ENCODE measurements around the gene ACTN1. TPM values are rescaled to one million over a fixed set of nuclear protein-coding genes. Genes with fewer than 3 reads are reported as not detected.
"Not testable (repeated sequence)": the region's sequence is repeated elsewhere in the genome, so short reads cannot be mapped to it uniquely, and the experiment has no call there.

The ACTN1 gene
- 44.9 TPM for total RNA-seq

DNA sequence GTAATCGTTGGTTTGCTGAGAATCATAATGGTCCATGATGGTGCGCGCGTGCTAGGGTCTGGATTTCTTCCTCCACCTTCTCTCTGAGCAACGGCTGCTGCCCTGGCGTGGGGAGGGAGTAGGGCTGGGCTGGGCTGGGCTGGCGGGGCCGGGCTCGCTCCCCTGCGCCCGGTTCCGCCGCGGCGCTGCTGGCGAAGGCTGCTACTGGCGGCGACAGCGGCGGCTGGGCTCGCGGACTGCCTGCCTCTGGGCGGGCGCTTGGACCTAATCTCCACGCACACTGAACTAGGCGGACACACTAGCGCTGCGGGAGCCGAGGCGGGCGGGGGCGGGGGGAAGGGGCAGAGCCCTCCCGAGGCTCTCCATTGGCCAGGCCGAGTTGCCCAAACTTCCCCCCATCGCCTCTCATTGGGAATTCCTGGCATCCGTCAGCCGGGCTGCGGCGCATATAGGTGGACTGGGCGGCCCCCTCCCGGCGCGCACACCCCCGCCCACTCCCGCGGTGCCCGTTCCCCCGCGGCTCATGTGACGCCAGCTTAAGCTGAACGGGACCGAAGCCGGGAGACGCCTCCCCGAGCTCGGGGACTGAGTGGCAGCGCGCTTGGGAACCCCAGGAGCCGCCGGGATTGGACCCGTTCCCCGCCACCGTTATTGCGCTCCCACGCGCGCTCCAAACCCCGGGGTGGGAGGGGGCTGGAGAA, at the start of gene ACTN1:
ACTN1 (minus strand) TSS at position 282 of the 701 bp plus-strand sequence; CDS start at position 36, 246 bp downstream.
- Histone ChIP-seq H3K9me3 (ENCODE audit: control insufficient read depth in 3 of 3, low read length in 3 of 3) (no peaks in the 10 kb centered on the region), H3K4me3 (ENCODE audit: low read length in 3 of 3) (peak within 1 kb of the TSS; percentile 83 to 87 (median 85)), H3K4me1 (ENCODE audit: control insufficient read depth in 3 of 3, insufficient read depth in 3 of 3, low read length in 3 of 3) (peaks cover 21 to 27% (median 25%) of the 10 kb centered on the region in 3 donors), H3K9ac (ENCODE audit: low read depth in 1 of 3, low read length in 3 of 3) (peak within 1 kb of the TSS; percentile 87 to 93 (median 87)), H3K27ac (ENCODE audit: low read depth, low read length) (peak within 1 kb of the TSS; percentile 91), H3K27me3 (ENCODE audit: control insufficient read depth in 3 of 3, insufficient read depth in 3 of 3, low read length in 3 of 3) (no peaks in the 10 kb centered on the region), H3K36me3 (ENCODE audit: control insufficient read depth in 3 of 3, insufficient read depth in 3 of 3, low read length in 3 of 3) (no peaks in the 10 kb centered on the region)

DNA sequence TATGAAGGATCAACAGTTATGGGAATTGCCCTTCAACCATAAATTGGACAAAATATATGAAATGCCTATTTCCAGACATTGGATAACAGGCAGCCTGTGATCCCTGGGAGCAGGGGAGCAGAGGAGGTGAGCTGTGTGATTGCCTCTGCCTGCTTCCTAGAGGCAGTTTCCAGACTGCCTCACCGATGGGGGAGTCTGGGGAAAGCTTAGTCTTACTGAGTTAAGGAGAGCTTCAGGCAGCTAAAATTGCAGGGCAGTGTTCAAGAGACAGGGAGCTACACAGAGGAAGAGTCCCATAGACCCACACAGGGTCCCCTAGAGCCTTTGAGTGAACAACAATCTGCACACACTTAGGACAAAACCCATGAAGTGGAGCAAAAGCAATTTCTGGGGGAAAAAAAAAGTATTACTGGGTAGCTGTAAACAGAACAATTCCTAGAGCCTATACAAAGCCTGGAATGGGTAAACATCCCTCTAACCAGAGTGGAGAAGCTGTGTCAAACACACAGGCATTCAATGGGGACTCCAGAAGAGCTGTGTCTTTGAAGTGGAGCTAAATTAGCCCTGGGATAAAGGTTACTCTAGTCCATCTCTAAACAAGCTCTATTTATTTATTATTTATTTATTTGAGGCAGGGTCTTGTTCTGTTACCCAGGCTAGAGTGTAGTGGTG, 48.3 kb upstream of the ACTN1 start:
- H3K4me1 ChIP-seq (ENCODE audit: control insufficient read depth in 3 of 3, insufficient read depth in 3 of 3, low read length in 3 of 3), result no peaks in the 10 kb centered on the region
- no peak overlapping the region for H3K27ac ChIP-seq (ENCODE audit: low read depth, low read length)
- no peaks in the 10 kb centered on the region for H3K9me3 ChIP-seq (ENCODE audit: control insufficient read depth in 3 of 3, low read length in 3 of 3)
- H3K9ac ChIP-seq (ENCODE audit: low read depth in 1 of 3, low read length in 3 of 3), result no peak overlapping the region
- H3K27me3 ChIP-seq (ENCODE audit: control insufficient read depth in 3 of 3, insufficient read depth in 3 of 3, low read length in 3 of 3), result peaks cover 0 to 3% (median 0%) of the 10 kb centered on the region in 3 donors
- no peak overlapping the region for H3K4me3 ChIP-seq (ENCODE audit: low read length in 3 of 3)
- no peaks in the 10 kb centered on the region for H3K36me3 ChIP-seq (ENCODE audit: control insufficient read depth in 3 of 3, insufficient read depth in 3 of 3, low read length in 3 of 3)

- H3K36me3 ChIP-seq (ENCODE audit: control insufficient read depth in 3 of 3, insufficient read depth in 3 of 3, low read length in 3 of 3), result no peaks in the 10 kb centered on the region
- no peaks in the 10 kb centered on the region for H3K9me3 ChIP-seq (ENCODE audit: control insufficient read depth in 3 of 3, low read length in 3 of 3)
- peaks cover 0 to 3% (median 0%) of the 10 kb centered on the region in 3 donors for H3K27me3 ChIP-seq (ENCODE audit: control insufficient read depth in 3 of 3, insufficient read depth in 3 of 3, low read length in 3 of 3)
- no peaks in the 10 kb centered on the region for H3K4me1 ChIP-seq (ENCODE audit: control insufficient read depth in 3 of 3, insufficient read depth in 3 of 3, low read length in 3 of 3)
- no peak overlapping the region for H3K4me3 ChIP-seq (ENCODE audit: low read length in 3 of 3)
- H3K27ac ChIP-seq (ENCODE audit: low read depth, low read length), result no peak overlapping the region
- H3K9ac ChIP-seq (ENCODE audit: low read depth in 1 of 3, low read length in 3 of 3), result no peak overlapping the region
Observed at GRCh38 chr14:69023035-69023434, 43.9 kb upstream of the ACTN1 start.

DNA sequence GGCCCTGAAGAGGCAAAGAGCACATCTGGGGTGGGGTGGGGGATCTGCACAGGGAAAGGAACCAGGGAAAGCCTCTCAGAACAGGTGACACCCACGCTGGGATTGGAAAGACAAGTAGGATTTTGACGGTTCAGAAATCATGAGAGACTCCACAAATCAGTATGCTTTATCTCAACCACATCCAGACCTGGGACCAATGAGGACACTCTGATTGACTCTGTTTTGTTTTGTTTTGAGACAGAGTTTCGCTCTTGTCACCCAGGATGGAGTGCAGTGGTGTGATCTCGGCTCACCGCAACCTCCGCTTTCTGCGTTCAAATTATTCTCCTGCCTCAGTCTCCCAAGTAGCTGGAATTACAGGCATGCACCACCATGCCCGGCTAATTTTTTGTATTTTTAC, 43.0 kb upstream of the ACTN1 start:
- not testable (repeated sequence) for H3K36me3 ChIP-seq (ENCODE audit: control insufficient read depth in 3 of 3, insufficient read depth in 3 of 3, low read length in 3 of 3)

DNA sequence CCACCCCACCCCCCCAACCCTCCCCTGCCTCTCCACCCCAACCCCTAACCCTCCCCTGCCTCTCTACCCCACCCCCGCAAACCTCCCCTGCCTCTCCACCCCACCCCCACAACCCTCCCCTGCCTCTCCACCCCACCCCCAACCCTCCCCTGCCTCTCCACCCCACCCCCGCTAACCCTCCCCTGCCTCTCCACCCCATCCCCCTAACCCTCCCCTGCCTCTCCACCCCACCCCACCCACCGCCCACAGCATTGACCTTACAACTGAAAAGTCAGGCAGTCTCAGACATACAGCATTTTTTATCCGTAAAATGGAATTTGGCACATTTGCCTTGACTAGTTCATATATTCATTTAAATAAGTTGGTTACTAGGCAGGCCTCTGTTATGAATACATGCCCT, 38.6 kb upstream of the ACTN1 start:
- Histone ChIP-seq H3K9me3 (ENCODE audit: control insufficient read depth in 3 of 3, low read length in 3 of 3) (no peaks in the 10 kb centered on the region), H3K9ac (ENCODE audit: low read depth in 1 of 3, low read length in 3 of 3) (no peak overlapping the region), H3K27ac (ENCODE audit: low read depth, low read length) (no peak overlapping the region)

More for the DNA sequence above, 43.0 kb upstream of the ACTN1 start:
- not testable (repeated sequence) for H3K27ac ChIP-seq (ENCODE audit: low read depth, low read length); H3K9me3 ChIP-seq (ENCODE audit: control insufficient read depth in 3 of 3, low read length in 3 of 3); H3K27me3 ChIP-seq (ENCODE audit: control insufficient read depth in 3 of 3, insufficient read depth in 3 of 3, low read length in 3 of 3); H3K9ac ChIP-seq (ENCODE audit: low read depth in 1 of 3, low read length in 3 of 3); H3K4me1 ChIP-seq (ENCODE audit: control insufficient read depth in 3 of 3, insufficient read depth in 3 of 3, low read length in 3 of 3); H3K4me3 ChIP-seq (ENCODE audit: low read length in 3 of 3)

GRCh38 chr14:69014829-69015259, 35.7 kb upstream of the ACTN1 start:
- Histone ChIP-seq H3K9me3 (ENCODE audit: control insufficient read depth in 3 of 3, low read length in 3 of 3) (no peaks in the 10 kb centered on the region), H3K9ac (ENCODE audit: low read depth in 1 of 3, low read length in 3 of 3) (no peak overlapping the region), H3K27ac (ENCODE audit: low read depth, low read length) (no peak overlapping the region), H3K4me3 (ENCODE audit: low read length in 3 of 3) (no peak overlapping the region), H3K4me1 (ENCODE audit: control insufficient read depth in 3 of 3, insufficient read depth in 3 of 3, low read length in 3 of 3) (no peaks in the 10 kb centered on the region), H3K36me3 (ENCODE audit: control insufficient read depth in 3 of 3, insufficient read depth in 3 of 3, low read length in 3 of 3) (no peaks in the 10 kb centered on the region), H3K27me3 (ENCODE audit: control insufficient read depth in 3 of 3, insufficient read depth in 3 of 3, low read length in 3 of 3) (no peaks in the 10 kb centered on the region)

More for the DNA sequence above, 38.6 kb upstream of the ACTN1 start:
- Histone ChIP-seq H3K27me3 (ENCODE audit: control insufficient read depth in 3 of 3, insufficient read depth in 3 of 3, low read length in 3 of 3) (no peaks in the 10 kb centered on the region), H3K36me3 (ENCODE audit: control insufficient read depth in 3 of 3, insufficient read depth in 3 of 3, low read length in 3 of 3) (no peaks in the 10 kb centered on the region), H3K4me3 (ENCODE audit: low read length in 3 of 3) (no peak overlapping the region), H3K4me1 (ENCODE audit: control insufficient read depth in 3 of 3, insufficient read depth in 3 of 3, low read length in 3 of 3) (no peaks in the 10 kb centered on the region)

GRCh38 chr14:69013943-69014782, 35.1 kb upstream of the ACTN1 start:
- no peak overlapping the region for H3K27ac ChIP-seq (ENCODE audit: low read depth, low read length)
- no peaks in the 10 kb centered on the region for H3K27me3 ChIP-seq (ENCODE audit: control insufficient read depth in 3 of 3, insufficient read depth in 3 of 3, low read length in 3 of 3)

GRCh38 chr14:69012256-69012953, 33.3 kb upstream of the ACTN1 start:
- H3K4me3 ChIP-seq (ENCODE audit: low read length in 3 of 3), result no peak overlapping the region
- H3K36me3 ChIP-seq (ENCODE audit: control insufficient read depth in 3 of 3, insufficient read depth in 3 of 3, low read length in 3 of 3), result no peaks in the 10 kb centered on the region
- H3K27me3 ChIP-seq (ENCODE audit: control insufficient read depth in 3 of 3, insufficient read depth in 3 of 3, low read length in 3 of 3), result no peaks in the 10 kb centered on the region
- no peaks in the 10 kb centered on the region for H3K9me3 ChIP-seq (ENCODE audit: control insufficient read depth in 3 of 3, low read length in 3 of 3)
- no peaks in the 10 kb centered on the region for H3K4me1 ChIP-seq (ENCODE audit: control insufficient read depth in 3 of 3, insufficient read depth in 3 of 3, low read length in 3 of 3)
- no peak overlapping the region for H3K27ac ChIP-seq (ENCODE audit: low read depth, low read length)
- H3K9ac ChIP-seq (ENCODE audit: low read depth in 1 of 3, low read length in 3 of 3), result no peak overlapping the region

More at GRCh38 chr14:69013943-69014782, 35.1 kb upstream of the ACTN1 start:
- Histone ChIP-seq H3K4me3 (ENCODE audit: low read length in 3 of 3) (no peak overlapping the region), H3K4me1 (ENCODE audit: control insufficient read depth in 3 of 3, insufficient read depth in 3 of 3, low read length in 3 of 3) (no peaks in the 10 kb centered on the region), H3K36me3 (ENCODE audit: control insufficient read depth in 3 of 3, insufficient read depth in 3 of 3, low read length in 3 of 3) (no peaks in the 10 kb centered on the region), H3K9ac (ENCODE audit: low read depth in 1 of 3, low read length in 3 of 3) (no peak overlapping the region), H3K9me3 (ENCODE audit: control insufficient read depth in 3 of 3, low read length in 3 of 3) (no peaks in the 10 kb centered on the region)

GRCh38 chr14:69010648-69011047, 31.5 kb upstream of the ACTN1 start:
- H3K36me3 ChIP-seq (ENCODE audit: control insufficient read depth in 3 of 3, insufficient read depth in 3 of 3, low read length in 3 of 3), result no peaks in the 10 kb centered on the region
- no peak overlapping the region for H3K9ac ChIP-seq (ENCODE audit: low read depth in 1 of 3, low read length in 3 of 3)
- H3K27ac ChIP-seq (ENCODE audit: low read depth, low read length), result no peak overlapping the region
- no peak overlapping the region for H3K4me3 ChIP-seq (ENCODE audit: low read length in 3 of 3)
- no peaks in the 10 kb centered on the region for H3K9me3 ChIP-seq (ENCODE audit: control insufficient read depth in 3 of 3, low read length in 3 of 3)
- H3K4me1 ChIP-seq (ENCODE audit: control insufficient read depth in 3 of 3, insufficient read depth in 3 of 3, low read length in 3 of 3), result peaks cover under 1 to 5% (median 4%) of the 10 kb centered on the region in 3 donors
- H3K27me3 ChIP-seq (ENCODE audit: control insufficient read depth in 3 of 3, insufficient read depth in 3 of 3, low read length in 3 of 3), result no peaks in the 10 kb centered on the region

All from skeletal muscle tissue (tissue), 4 donors.